Lower leg skin (tissue), 3 donors: ENCODE measurements around the gene SFXN1.

Experiments used
- CTCF ChIP-seq, 3 donors: fragments of 450-650 bp; IDR thresholded peaks; one replicate each; pipeline ENCODE4 v1.5.1; 2016; ENCODE audit warnings: antibody characterized with exemption in 3 of 3, mild to moderate bottlenecking in 3 of 3, moderate library complexity in 2 of 3
- POLR2A ChIP-seq, 2 donors: fragments of 450-650 bp; IDR thresholded peaks; one replicate each; pipeline ENCODE4 v1.6.1; 2016 to 2017; ENCODE audit warnings: antibody characterized with exemption in 2 of 2, mild to moderate bottlenecking in 1 of 2, moderate library complexity in 1 of 2

DNA sequence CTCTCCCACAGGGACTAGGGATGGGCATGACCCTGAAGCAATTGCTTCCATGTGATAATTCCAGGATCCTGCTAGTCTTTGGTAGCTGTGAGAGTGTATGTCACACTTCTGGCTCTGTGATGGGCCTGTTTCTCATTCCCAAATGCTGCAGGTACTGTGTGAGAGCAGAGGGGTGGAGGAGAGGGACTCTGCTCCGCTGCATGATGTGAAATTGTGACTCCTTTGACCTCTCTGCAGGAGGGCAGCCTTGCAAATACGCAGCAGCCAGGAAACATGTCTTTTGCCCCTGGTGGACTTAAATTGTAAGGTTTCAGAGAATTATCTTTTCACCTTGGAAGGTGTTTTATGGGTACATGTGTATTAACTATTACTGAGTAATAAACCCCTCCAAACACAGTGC is 61.6 kb downstream of the SFXN1 start:
- TF ChIP-seq CTCF (IDR thresholded peaks at IDR 0.05) (no peak), POLR2A (IDR thresholded peaks at IDR 0.05) (no peak)
